IMR-90 (cell line): ENCODE data around the gene KRTAP9-3. TPM values are rescaled to one million over a fixed set of nuclear protein-coding genes. Genes with fewer than 3 reads are reported as not detected.
A peak's percentile ranks its signal among the peaks of the same experiment; 100 is the strongest.

Experiments
- ATAC-seq: fragments of 200-7000 bp; cut with Tn5 transposase; 2 replicates; pipeline ENCODE4 v1.9.1; 2020; ENCODE audit warnings: low read depth, mild to moderate bottlenecking, moderate library complexity
- BruUV-seq: library from RNA; stranded (reverse); fragments of 400-500 nt; replicated peaks from 2 replicates; lab custom pipeline; 2021; lab: Mats Ljungman, UMichigan
- CTCF ChIA-PET: fragments of 300-600 bp; formaldehyde crosslinking; extraction: SDS; loops from one replicate; lab custom pipeline; 2021; ENCODE audit warnings: antibody characterized with exemption; lab: Yijun Ruan, JAX
- POLR2A ChIA-PET: fragments of 300-600 bp; sonication (Branson Sonifier 250); formaldehyde crosslinking; loops from one replicate; lab custom pipeline; 2022; ENCODE audit warnings: antibody characterized with exemption; ENCODE audit not compliant: unreplicated experiment; lab: Charles Lee
- DNase-seq: peaks from one replicate; pipeline ENCODE4 v3.0.0; 2013
- H2AFZ ChIP-seq: replicated peaks from 2 replicates; pipeline ENCODE3; 2013; ENCODE audit warnings: low read length, mild to moderate bottlenecking; ENCODE audit not compliant: poor library complexity
- H2AK5ac ChIP-seq: 2 replicates; pipeline ENCODE4 v1.6.1; 2013; ENCODE audit warnings: low read depth, low read length, inconsistent platforms
- H2AK9ac ChIP-seq: replicated peaks from 2 replicates; pipeline ENCODE3; 2013; ENCODE audit warnings: mild to moderate bottlenecking, low read depth, low read length, moderate library complexity; ENCODE audit not compliant: poor library complexity
- H2BK120ac ChIP-seq: 2 replicates; pipeline ENCODE4 v1.6.1; 2013; ENCODE audit warnings: low read depth, low read length, inconsistent platforms
- H2BK15ac ChIP-seq: 3 replicates; pipeline ENCODE4 v1.6.1; 2013; ENCODE audit warnings: low read depth, low read length, inconsistent platforms
- H2BK20ac ChIP-seq: 2 replicates; pipeline ENCODE4 v1.6.1; 2013; ENCODE audit warnings: low read depth, mild to moderate bottlenecking, inconsistent platforms, low read length, moderate library complexity
- H2BK5ac ChIP-seq: 2 replicates; pipeline ENCODE4 v1.6.1; 2013; ENCODE audit warnings: mild to moderate bottlenecking, low read depth, low read length, inconsistent platforms; ENCODE audit not compliant: poor library complexity, severe bottlenecking
- H3K14ac ChIP-seq: replicated peaks from 2 replicates; pipeline ENCODE4 v1.6.1; 2013; ENCODE audit warnings: low read depth, low read length, inconsistent platforms
- H3K18ac ChIP-seq: 2 replicates; pipeline ENCODE4 v1.6.1; 2013; ENCODE audit warnings: low read depth, low read length, control low read depth
- H3K23ac ChIP-seq: 2 replicates; pipeline ENCODE4 v1.6.1; 2013; ENCODE audit warnings: low read depth, low read length, inconsistent platforms
- H3K27ac ChIP-seq: 2 replicates; pipeline ENCODE4 v1.5.1; 2013; ENCODE audit warnings: mild to moderate bottlenecking, control low read depth, low read length; ENCODE audit not compliant: insufficient read depth
- H3K27me3 ChIP-seq: 2 replicates; pipeline ENCODE4 v1.6.1; 2013; ENCODE audit warnings: low read length; ENCODE audit not compliant: control insufficient read depth, insufficient read depth
- H3K36me3 ChIP-seq: 2 replicates; pipeline ENCODE4 v1.6.1; 2013; ENCODE audit warnings: low read length, mixed read lengths; ENCODE audit not compliant: control insufficient read depth, insufficient read depth
- H3K4ac ChIP-seq: 2 replicates; pipeline ENCODE4 v1.6.1; 2013; ENCODE audit warnings: low read depth, low read length, inconsistent platforms
- H3K4me1 ChIP-seq: 2 replicates; pipeline ENCODE4 v1.6.1; 2013; ENCODE audit warnings: low read length, mixed read lengths; ENCODE audit not compliant: control insufficient read depth, insufficient read depth
- H3K4me2 ChIP-seq: 2 replicates; pipeline ENCODE4 v1.6.1; 2013; ENCODE audit warnings: low read depth, mild to moderate bottlenecking, control low read depth, low read length, moderate library complexity
- H3K4me3 ChIP-seq: 2 replicates; pipeline ENCODE4 v1.5.1; 2013; ENCODE audit warnings: low read depth, mild to moderate bottlenecking, control low read depth, low read length, moderate library complexity; ENCODE audit not compliant: insufficient read depth
- H3K56ac ChIP-seq: 2 replicates; pipeline ENCODE4 v1.6.1; 2013; ENCODE audit warnings: low read length, inconsistent platforms; ENCODE audit not compliant: insufficient read depth; ENCODE audit errors: extremely low read depth
- H3K79me1 ChIP-seq, 2 experiments: 2 replicates each; pipeline ENCODE4 v1.6.1; 2013; ENCODE audit warnings: low read length in 2 of 2, inconsistent platforms in 1 of 2, low read depth in 1 of 2
- H3K9ac ChIP-seq: 2 replicates; pipeline ENCODE4 v1.6.1; 2013; ENCODE audit warnings: low read depth, low read length, control low read depth
- H3K9me1 ChIP-seq: 2 replicates; pipeline ENCODE4 v1.6.1; 2013; ENCODE audit warnings: low read length, inconsistent platforms; ENCODE audit not compliant: insufficient read depth
- H3K9me3 ChIP-seq: 2 replicates; pipeline ENCODE4 v1.6.1; 2013; ENCODE audit warnings: low read length; ENCODE audit not compliant: control insufficient read depth, insufficient read depth
- H4K20me1 ChIP-seq: 2 replicates; pipeline ENCODE4 v1.6.1; 2013; ENCODE audit warnings: low read length, inconsistent platforms; ENCODE audit not compliant: insufficient read depth
- H4K5ac ChIP-seq: 2 replicates; pipeline ENCODE4 v1.6.1; 2013; ENCODE audit warnings: mild to moderate bottlenecking, low read depth, low read length, control low read depth
- H4K8ac ChIP-seq, 2 experiments: 2 replicates each; pipeline ENCODE4 v1.6.1; 2013; ENCODE audit warnings: low read depth in 2 of 2, low read length in 2 of 2, control low read depth in 1 of 2, inconsistent platforms in 1 of 2
- H4K91ac ChIP-seq: 2 replicates; pipeline ENCODE4 v1.6.1; 2013; ENCODE audit warnings: low read depth, low read length, inconsistent platforms; ENCODE audit not compliant: insufficient read depth
- BHLHE40 ChIP-seq: fragments of 150-350 bp; IDR thresholded peaks from 2 replicates; pipeline ENCODE4 v1.6.1; 2016; ENCODE audit warnings: mild to moderate bottlenecking, low read depth, low read length
- CEBPB ChIP-seq: IDR thresholded peaks from 2 replicates; pipeline ENCODE4 v1.6.1; 2012; ENCODE audit warnings: low read depth, low read length, improper control_type of control experiment
- CHD1 ChIP-seq: IDR thresholded peaks from 2 replicates; pipeline ENCODE4 v1.6.1; 2012; ENCODE audit warnings: low read depth, low read length, improper control_type of control experiment
- FOS ChIP-seq: fragments of 150-350 bp; IDR thresholded peaks from 2 replicates; pipeline ENCODE4 v1.6.1; 2016; ENCODE audit warnings: low read depth, low read length
- MAZ ChIP-seq: IDR thresholded peaks from 2 replicates; pipeline ENCODE4 v1.6.1; 2012; ENCODE audit warnings: low read depth, mild to moderate bottlenecking, low read length, improper control_type of control experiment, moderate library complexity, borderline replicate concordance
- MXI1 ChIP-seq: IDR thresholded peaks from 2 replicates; pipeline ENCODE4 v1.6.1; 2012; ENCODE audit warnings: low read depth, mild to moderate bottlenecking, low read length, moderate library complexity, borderline replicate concordance
- POLR2A ChIP-seq: IDR thresholded peaks from 2 replicates; pipeline ENCODE4 v1.6.1; 2012; ENCODE audit warnings: mild to moderate bottlenecking, low read depth, low read length
- RCOR1 ChIP-seq: IDR thresholded peaks from 2 replicates; pipeline ENCODE4 v1.6.1; 2012; ENCODE audit warnings: mild to moderate bottlenecking, low read length, improper control_type of control experiment; ENCODE audit not compliant: insufficient replicate concordance
- RFX5 ChIP-seq: IDR thresholded peaks from 2 replicates; pipeline ENCODE4 v1.8.0; 2012; ENCODE audit warnings: low read depth, mild to moderate bottlenecking, low read length, moderate library complexity
- USF2 ChIP-seq: fragments of 150-350 bp; IDR thresholded peaks from 2 replicates; pipeline ENCODE4 v1.6.1; 2017; ENCODE audit warnings: mild to moderate bottlenecking, antibody characterized with exemption, low read length, low read depth
- whole genome bisulfite sequencing, 2 experiments: methylation state at CpG; one replicate each; pipeline versions ENCODE4 v1.1.5 to v1.1.7; 2013; ENCODE audit warnings: missing lambda C conversion rate in 2 of 2; ENCODE audit not compliant: insufficient read length in 1 of 2; ENCODE audit errors: extremely low coverage in 2 of 2; 5-methylcytosine and 5-hydroxymethylcytosine counted together
- dilution Hi-C: fragments of 300-500 bp; cut with HindIII; formaldehyde crosslinking; loops from one replicate; pipeline ENCODE4 v1.14.3; 2018; ENCODE audit warnings: low sequenced_read_pairs; ENCODE audit not compliant: unreplicated experiment
- in situ Hi-C: fragments of 300-500 bp; cut with MboI; formaldehyde crosslinking; loops from 3 replicates; pipeline ENCODE4 v1.14.3; 2019; ENCODE audit warnings: low sequenced_read_pairs, inconsistent platforms, mixed read lengths
- intact Hi-C: fragments of 100-400 bp; cut with micrococcal nuclease; formaldehyde crosslinking; loops from 2 replicates; pipeline ENCODE4 v1.10.0; 2022
- polyA plus RNA-seq, 3 experiments: library from polyadenylated mRNA; depleted of rRNA; stranded (reverse); fragments of >200 nt; gene quantifications; 2 replicates each; pipeline ENCODE4 v1.2.3, GENCODE V29; 2012; ENCODE audit warnings: low replicate concordance in 1 of 3
- total RNA-seq: library from RNA; depleted of rRNA; stranded (reverse); fragments of >200 nt; gene quantifications from 2 replicates; pipeline ENCODE4 v1.2.3, GENCODE V29; 2012

The KRTAP9-3 gene
- total and polyA plus RNA-seq, 2 of the 4 experiments (the other 2 are of a cell fraction): not detected

GRCh38 chr17:41265078-41265477, 32.8 kb downstream of the KRTAP9-3 start, which contains the start of gene KRTAP9-6:
Gene KRTAP9-6 (plus strand): TSS chr17:41265378. CDS start chr17:41265378, 0 bp downstream.
- H3K27me3 ChIP-seq: peaks cover 9% of the 10 kb centered on the region
- H2BK120ac ChIP-seq: no peak within 1 kb of the TSS
- H3K4ac ChIP-seq: no peak within 1 kb of the TSS
- peak within 1 kb of the TSS; percentile 37 for H2AK9ac ChIP-seq
- H3K23ac ChIP-seq: no peak within 1 kb of the TSS
- DNase-seq: no peak
- H2BK20ac ChIP-seq: no peak within 1 kb of the TSS; the same call in 1 of the 2 replicates
- H3K36me3 ChIP-seq: no peaks in the 10 kb centered on the region
- no peak within 1 kb of the TSS for H3K14ac ChIP-seq
- H2AK5ac ChIP-seq: no peak within 1 kb of the TSS
- H3K4me2 ChIP-seq: no peak within 1 kb of the TSS
- H3K79me1 ChIP-seq: no peaks in the 10 kb centered on the region
- no peaks in the 10 kb centered on the region for H4K20me1 ChIP-seq
- CTCF ChIA-PET: no interaction called here
- H3K56ac ChIP-seq: no peak within 1 kb of the TSS
- H2BK5ac ChIP-seq: no peak within 1 kb of the TSS
- no peak within 1 kb of the TSS for H3K18ac ChIP-seq
- H4K5ac ChIP-seq: no peak within 1 kb of the TSS
- dilution Hi-C loops: no loop called here
- H3K27ac ChIP-seq: no peak within 1 kb of the TSS
- H2BK15ac ChIP-seq: peak within 1 kb of the TSS; percentile 2; the same call in 1 of the 3 replicates
- H3K4me3 ChIP-seq: no peak within 1 kb of the TSS
- TF ChIP-seq FOS (no peak), USF2 (no peak), MAZ (no peak), MXI1 (no peak), POLR2A (no peak), RFX5 (no peak), CHD1 (no peak), CEBPB (no peak), RCOR1 (no peak), BHLHE40 (no peak)
- H4K91ac ChIP-seq: 0 out of 2 replicates have a peak within 1 kb of the TSS, but pooled peaks have one; percentile 7
- no peak within 1 kb of the TSS for H4K8ac ChIP-seq
- intact Hi-C loops: loop anchor here (2.0 kb wide), 1 partner anchor 14 kb away; no protein-coding TSS in a partner anchor
- no CpG with 5 or more reads among the region's 2 CpGs for WGBS, 2 experiments
- no TSS peak for BruUV-seq
- ATAC-seq: no peak
- H3K9me1 ChIP-seq: no peaks in the 10 kb centered on the region
- H2AFZ ChIP-seq: no peak within 1 kb of the TSS
- POLR2A ChIA-PET: no interaction called here
- H3K9me3 ChIP-seq: no peaks in the 10 kb centered on the region
- in situ Hi-C loops: no loop called here
- H3K4me1 ChIP-seq: no peaks in the 10 kb centered on the region
- H3K9ac ChIP-seq: no peak within 1 kb of the TSS
